Stimulated activated naive CD8-positive, alpha-beta T cell treated with anti-CD3 and anti-CD28 coated beads, Interleukin-15, Interleukin-2, amounts not matched to agents 100 U/mL and 50 U/mL, for 24 hours (primary cell): ENCODE data around the gene TRPV3.
"Not testable (repeated sequence)": the region's sequence is repeated elsewhere in the genome, so short reads cannot be mapped to it uniquely, and the experiment has no call there.

Experiments used
- ATAC-seq: fragments of 150-1000 bp; cut with Tn5 transposase; one replicate; pipeline ENCODE4 v1.10.0; 2021
- DNase-seq: peaks from one replicate; pipeline ENCODE4 v3.0.0; 2021

TRPV3 gene

GRCh38 chr17:3472137-3472536 is 85.5 kb downstream of the TRPV3 start:
- ATAC-seq (no peak), DNase-seq (no peak)

GRCh38 chr17:3471599-3471998 is 86.0 kb downstream of the TRPV3 start, which contains the start of gene SPATA22:
Gene SPATA22, minus strand, starts transcription at chr17:3471819. Its CDS starts 2,494 bp downstream, at chr17:3469325.
- DNase-seq (no peak), ATAC-seq (no peak)

GRCh38 chr17:3469529-3469928 is 88.1 kb downstream of the TRPV3 start:
- DNase-seq (no peak), ATAC-seq (no peak)

GRCh38 chr17:3466355-3466754 is 91.3 kb downstream of the TRPV3 start:
- ATAC-seq, DNase-seq: not testable (repeated sequence)
